Measurements from ENCODE around the gene ADAM12.

ADAM12 gene

DNA sequence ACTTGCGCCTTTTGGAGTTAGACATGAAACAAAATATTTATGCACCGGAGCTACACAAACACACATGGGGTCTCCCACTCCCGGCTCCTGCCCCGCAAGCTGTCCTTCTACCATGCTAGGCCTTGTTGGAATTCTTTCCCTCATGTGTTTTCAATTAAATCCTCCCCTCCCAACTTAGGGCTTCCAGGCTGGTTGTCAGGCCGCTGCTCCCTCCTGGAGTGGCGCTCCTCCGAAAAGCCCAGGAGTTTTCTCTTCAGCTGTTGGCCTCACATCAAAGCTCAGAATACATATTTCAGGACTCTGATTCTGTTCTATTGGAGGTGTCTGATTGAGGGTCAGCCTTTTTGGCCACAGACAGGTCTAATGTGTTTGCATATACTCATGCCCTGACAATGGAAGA lies 378.6 kb downstream of the ADAM12 start:
- no peaks in the 10 kb centered on the region for H3K36me3 ChIP-seq (ENCODE audit: insufficient read depth, low read length)
- H3K4me1 ChIP-seq (ENCODE audit: insufficient read depth, low read length, poor library complexity, severe bottlenecking): no peaks in the 10 kb centered on the region
- no peaks in the 10 kb centered on the region for H4K20me1 ChIP-seq (ENCODE audit: insufficient read depth, low read length, poor library complexity, severe bottlenecking)
- no peaks in the 10 kb centered on the region for H3K9me2 ChIP-seq (replicated peaks; ENCODE audit: low read depth, low read length)
- no peak overlapping the region for H3K9ac ChIP-seq (ENCODE audit: low read depth, low read length, poor library complexity, severe bottlenecking)
- no peaks in the 10 kb centered on the region for H3F3A ChIP-seq (ENCODE audit: low read depth)
- no peaks in the 10 kb centered on the region; the same call in 1 of the 2 replicates for H3K9me3 ChIP-seq (ENCODE audit: insufficient read depth, low read depth, low read length)
- no peaks in the 10 kb centered on the region for H3K79me2 ChIP-seq (ENCODE audit: insufficient read depth, low read length)
- no peak overlapping the region for H3K4me2 ChIP-seq (ENCODE audit: low read depth, low read length, poor library complexity, severe bottlenecking)
- no peak overlapping the region for H3K4me3 ChIP-seq (ENCODE audit: low read length, poor library complexity, severe bottlenecking)
- TF ChIP-seq, protein P1, sequence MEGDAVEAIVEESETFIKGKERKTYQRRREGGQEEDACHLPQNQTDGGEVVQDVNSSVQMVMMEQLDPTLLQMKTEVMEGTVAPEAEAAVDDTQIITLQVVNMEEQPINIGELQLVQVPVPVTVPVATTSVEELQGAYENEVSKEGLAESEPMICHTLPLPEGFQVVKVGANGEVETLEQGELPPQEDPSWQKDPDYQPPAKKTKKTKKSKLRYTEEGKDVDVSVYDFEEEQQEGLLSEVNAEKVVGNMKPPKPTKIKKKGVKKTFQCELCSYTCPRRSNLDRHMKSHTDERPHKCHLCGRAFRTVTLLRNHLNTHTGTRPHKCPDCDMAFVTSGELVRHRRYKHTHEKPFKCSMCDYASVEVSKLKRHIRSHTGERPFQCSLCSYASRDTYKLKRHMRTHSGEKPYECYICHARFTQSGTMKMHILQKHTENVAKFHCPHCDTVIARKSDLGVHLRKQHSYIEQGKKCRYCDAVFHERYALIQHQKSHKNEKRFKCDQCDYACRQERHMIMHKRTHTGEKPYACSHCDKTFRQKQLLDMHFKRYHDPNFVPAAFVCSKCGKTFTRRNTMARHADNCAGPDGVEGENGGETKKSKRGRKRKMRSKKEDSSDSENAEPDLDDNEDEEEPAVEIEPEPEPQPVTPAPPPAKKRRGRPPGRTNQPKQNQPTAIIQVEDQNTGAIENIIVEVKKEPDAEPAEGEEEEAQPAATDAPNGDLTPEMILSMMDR (conservative IDR thresholded peaks at IDR 0.05; ENCODE audit: low read length): no peak
- TF ChIP-seq EZH2phosphoT487 (IDR thresholded peaks at IDR 0.05; ENCODE audit: borderline replicate concordance): no peak
- no peak overlapping the region for H2AFZ ChIP-seq (ENCODE audit: low read length)
- no peaks in the 10 kb centered on the region for H3K27me3 ChIP-seq (ENCODE audit: insufficient read depth, low read length, poor library complexity, severe bottlenecking)

DNA sequence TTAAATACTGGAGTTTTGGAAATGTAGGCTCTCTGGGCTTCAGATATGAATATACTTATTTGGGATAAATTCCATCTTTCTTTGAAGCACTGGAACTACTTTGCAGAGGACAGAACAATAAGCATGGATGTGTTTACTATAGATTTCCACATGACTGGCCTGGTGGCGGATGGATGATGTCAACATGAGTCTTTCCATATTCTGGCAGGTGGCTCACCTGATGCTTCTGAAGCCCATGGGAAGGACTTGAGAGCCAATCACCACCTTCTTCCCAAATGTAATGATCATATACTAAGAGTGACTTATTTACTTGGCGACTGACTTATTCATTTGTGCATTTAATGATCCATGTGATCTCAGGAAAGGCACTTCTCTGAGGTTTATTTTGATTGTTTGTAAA lies 381.4 kb downstream of the ADAM12 start:
- Histone ChIP-seq H3K9me3 (ENCODE audit: insufficient read depth, low read depth, low read length) (no peaks in the 10 kb centered on the region), H3K9ac (ENCODE audit: low read depth, low read length, poor library complexity, severe bottlenecking) (no peak overlapping the region), H3F3A (ENCODE audit: low read depth) (no peaks in the 10 kb centered on the region), H2AFZ (ENCODE audit: low read length) (no peak overlapping the region), H3K36me3 (ENCODE audit: insufficient read depth, low read length) (no peaks in the 10 kb centered on the region), H3K4me2 (ENCODE audit: low read depth, low read length, poor library complexity, severe bottlenecking) (no peak overlapping the region), H3K4me3 (ENCODE audit: low read length, poor library complexity, severe bottlenecking) (no peak overlapping the region), H3K27me3 (ENCODE audit: insufficient read depth, low read length, poor library complexity, severe bottlenecking) (no peaks in the 10 kb centered on the region), H3K4me1 (ENCODE audit: insufficient read depth, low read length, poor library complexity, severe bottlenecking) (no peaks in the 10 kb centered on the region), H3K9me2 (replicated peaks; ENCODE audit: low read depth, low read length) (no peaks in the 10 kb centered on the region), H3K79me2 (ENCODE audit: insufficient read depth, low read length) (no peaks in the 10 kb centered on the region), H4K20me1 (ENCODE audit: insufficient read depth, low read length, poor library complexity, severe bottlenecking) (no peaks in the 10 kb centered on the region)
- TF ChIP-seq, protein P1 (conservative IDR thresholded peaks at IDR 0.05; ENCODE audit: low read length): no peak
- TF ChIP-seq EZH2phosphoT487 (IDR thresholded peaks at IDR 0.05; ENCODE audit: borderline replicate concordance): no peak

DNA sequence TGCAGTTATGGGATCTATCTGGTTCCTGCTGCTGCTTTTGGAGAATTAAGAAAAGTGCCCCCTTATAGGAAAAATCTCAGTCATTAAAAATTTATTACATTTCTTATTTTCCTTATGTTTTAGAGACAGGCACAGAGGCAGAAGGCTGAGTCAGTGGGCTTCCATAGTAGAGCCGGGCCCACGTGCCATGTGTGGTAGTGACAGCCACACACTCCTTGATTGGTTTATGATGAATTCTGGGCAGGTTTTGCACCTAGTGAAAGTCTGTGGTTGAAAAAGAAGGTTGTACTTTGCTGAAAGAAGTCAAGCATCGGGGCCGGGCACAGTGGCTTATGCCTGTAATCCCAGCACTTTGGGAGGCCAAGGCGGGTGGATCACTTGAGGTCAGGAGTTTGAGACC lies 382.0 kb downstream of the ADAM12 start:
- Histone ChIP-seq H3F3A (ENCODE audit: low read depth) (no peaks in the 10 kb centered on the region), H3K4me2 (ENCODE audit: low read depth, low read length, poor library complexity, severe bottlenecking) (no peak overlapping the region), H3K9me2 (replicated peaks; ENCODE audit: low read depth, low read length) (no peaks in the 10 kb centered on the region), H3K9me3 (ENCODE audit: insufficient read depth, low read depth, low read length) (no peaks in the 10 kb centered on the region), H3K9ac (ENCODE audit: low read depth, low read length, poor library complexity, severe bottlenecking) (no peak overlapping the region), H3K27me3 (ENCODE audit: insufficient read depth, low read length, poor library complexity, severe bottlenecking) (no peaks in the 10 kb centered on the region), H3K79me2 (ENCODE audit: insufficient read depth, low read length) (no peaks in the 10 kb centered on the region), H3K4me3 (ENCODE audit: low read length, poor library complexity, severe bottlenecking) (no peak overlapping the region), H4K20me1 (ENCODE audit: insufficient read depth, low read length, poor library complexity, severe bottlenecking) (no peaks in the 10 kb centered on the region), H3K36me3 (ENCODE audit: insufficient read depth, low read length) (no peaks in the 10 kb centered on the region), H3K4me1 (ENCODE audit: insufficient read depth, low read length, poor library complexity, severe bottlenecking) (no peaks in the 10 kb centered on the region), H2AFZ (ENCODE audit: low read length) (no peak overlapping the region)
- TF ChIP-seq EZH2phosphoT487 (IDR thresholded peaks at IDR 0.05; ENCODE audit: borderline replicate concordance): no peak
- TF ChIP-seq, protein P1 (conservative IDR thresholded peaks at IDR 0.05; ENCODE audit: low read length): no peak

All from Loucy (cell line).